GM12878 (cell line): ENCODE results near the gene CBFA2T3. TPM values are rescaled to one million over a fixed set of nuclear protein-coding genes. Genes with fewer than 3 reads are reported as not detected.

ENCODE experiments used
- ATAC-seq: fragments of 200-7000 bp; cut with Tn5 transposase; 3 replicates; pipeline ENCODE4 v1.9.1; 2020; ENCODE audit warnings: mild to moderate bottlenecking, moderate library complexity
- BruUV-seq: library from RNA; stranded (reverse); fragments of 400-500 nt; replicated peaks from 2 replicates; lab custom pipeline; 2021; lab: Mats Ljungman, UMichigan
- CTCF ChIA-PET: fragments of 300-600 bp; sonication (Branson Sonifier 250); formaldehyde crosslinking; extraction: SDS; loops from one replicate; lab custom pipeline; 2021; ENCODE audit warnings: inconsistent platforms; lab: Yijun Ruan, JAX
- POLR2A ChIA-PET: fragments of 350-600 bp; formaldehyde crosslinking; extraction: SDS; loops from one replicate; lab custom pipeline; 2021; ENCODE audit warnings: inconsistent platforms; lab: Charles Lee
- RAD21 ChIA-PET: fragments of 300-600 bp; sonication (Branson Sonifier 250); formaldehyde crosslinking; loops from one replicate; lab custom pipeline; 2023; ENCODE audit warnings: antibody characterized with exemption; ENCODE audit not compliant: unreplicated experiment; lab: Charles Lee
- SMC1A ChIA-PET: fragments of 300-600 bp; sonication (Branson Sonifier 250); formaldehyde crosslinking; loops from one replicate; lab custom pipeline; 2023; ENCODE audit not compliant: unreplicated experiment, uncharacterized antibody; lab: Charles Lee
- DNase-seq: peaks from one replicate; pipeline ENCODE4 v3.0.0-alpha.2; 2011; ENCODE audit warnings: low read depth, low spot score
- FAIRE-seq: peaks from 3 replicates; lab custom pipeline; 2011; peaks lifted over from hg19 to GRCh38; lab: Jason Lieb, UNC
- H2AFZ ChIP-seq: 2 replicates; pipeline ENCODE4 v1.6.0; 2011; ENCODE audit warnings: low read depth, low read length, control low read depth; ENCODE audit not compliant: control insufficient read depth
- H3K27ac ChIP-seq: 2 replicates; pipeline ENCODE4 v1.5.1; 2011; ENCODE audit warnings: control low read depth; ENCODE audit not compliant: control insufficient read depth, insufficient read depth
- H3K27me3 ChIP-seq, 2 experiments: replicated peaks in 1 of 2; 2 replicates each; pipeline versions ENCODE4 v1.6.0 to v1.6.1; 2011; ENCODE audit warnings: low read length in 1 of 2; ENCODE audit not compliant: control insufficient read depth in 2 of 2, insufficient read depth in 2 of 2
- H3K36me3 ChIP-seq, 2 experiments: 2 replicates each; pipeline ENCODE4 v1.5.1; 2011; ENCODE audit warnings: low read length in 1 of 2; ENCODE audit not compliant: control insufficient read depth in 2 of 2, insufficient read depth in 2 of 2
- H3K4me1 ChIP-seq: 2 replicates; pipeline ENCODE4 v1.6.1; 2011; ENCODE audit warnings: mild to moderate bottlenecking, low read length, moderate library complexity, mixed read lengths; ENCODE audit not compliant: control insufficient read depth, insufficient read depth
- H3K4me2 ChIP-seq: 2 replicates; pipeline ENCODE4 v1.6.0; 2011; ENCODE audit warnings: control low read depth; ENCODE audit not compliant: control insufficient read depth, insufficient read depth
- H3K4me3 ChIP-seq: fragments of 200-600 bp; sonication (generic); 2 replicates; pipeline ENCODE4 v1.5.1; 2016
- H3K79me2 ChIP-seq: 2 replicates; pipeline ENCODE4 v1.6.0; 2011; ENCODE audit warnings: low read length; ENCODE audit not compliant: control insufficient read depth, insufficient read depth
- H3K9ac ChIP-seq: 2 replicates; pipeline ENCODE4 v1.8.0; 2011; ENCODE audit warnings: low read length, control low read depth, mixed read lengths; ENCODE audit not compliant: control insufficient read depth, insufficient read depth
- H3K9me3 ChIP-seq: replicated peaks from 3 replicates; pipeline ENCODE4 v1.5.1; 2011; ENCODE audit warnings: mild to moderate bottlenecking, low read length; ENCODE audit not compliant: control insufficient read depth, insufficient read depth
- H4K20me1 ChIP-seq: 2 replicates; pipeline ENCODE4 v1.6.0; 2011; ENCODE audit not compliant: control insufficient read depth, insufficient read depth
- ASH2L ChIP-seq: fragments of 300-600, 200-600 bp; sonication (generic); IDR thresholded peaks from 2 replicates; pipeline ENCODE4 v1.6.1; 2017; ENCODE audit warnings: low read depth, mild to moderate bottlenecking, borderline replicate concordance
- ATF2 ChIP-seq: IDR thresholded peaks from 2 replicates; pipeline ENCODE4 v1.6.1; 2012; ENCODE audit warnings: low read length, inconsistent platforms
- CHD2 ChIP-seq: IDR thresholded peaks from 2 replicates; pipeline ENCODE4 v1.6.1; 2011; ENCODE audit warnings: low read depth, low read length, improper control_type of control experiment, borderline replicate concordance
- CREM ChIP-seq: IDR thresholded peaks from 2 replicates; pipeline ENCODE4 v1.6.1; 2014; ENCODE audit warnings: antibody characterized with exemption, low read depth
- E4F1 ChIP-seq: fragments of 450-650 bp; IDR thresholded peaks from 2 replicates; pipeline ENCODE4 v1.6.1; 2018; ENCODE audit warnings: borderline replicate concordance, mild to moderate bottlenecking; ENCODE audit not compliant: partially characterized antibody
- HSF1 ChIP-seq: fragments of 150-350 bp; IDR thresholded peaks from 2 replicates; pipeline ENCODE4 v1.6.1; 2014; ENCODE audit warnings: mild to moderate bottlenecking, low read depth, low read length
- IKZF1 ChIP-seq: fragments of 450-650 bp; conservative IDR thresholded peaks from 2 replicates; pipeline ENCODE4 v1.6.1; 2017; ENCODE audit warnings: antibody characterized with exemption, mild to moderate bottlenecking
- JUND ChIP-seq: IDR thresholded peaks from 2 replicates; pipeline ENCODE4 v1.6.1; 2012; ENCODE audit warnings: low read depth, mild to moderate bottlenecking, low read length, improper control_type of control experiment, moderate library complexity
- PAX5 ChIP-seq: IDR thresholded peaks from 2 replicates; pipeline ENCODE4 v1.6.1; 2011; ENCODE audit warnings: low read depth, low read length, borderline replicate concordance
- POLR2A ChIP-seq: IDR thresholded peaks from 2 replicates; pipeline ENCODE4 v1.6.1; 2011; ENCODE audit warnings: low read depth, mild to moderate bottlenecking, low read length
- SIN3A ChIP-seq: IDR thresholded peaks from 2 replicates; pipeline ENCODE4 v1.6.1; 2012; ENCODE audit warnings: low read depth, low read length, improper control_type of control experiment
- SREBF2 ChIP-seq: IDR thresholded peaks from 2 replicates; pipeline ENCODE4 v1.6.1; 2012; ENCODE audit warnings: mild to moderate bottlenecking, low read length
- USF1 ChIP-seq: IDR thresholded peaks from 2 replicates; pipeline ENCODE4 v1.6.1; 2011; ENCODE audit warnings: borderline replicate concordance, low read depth, mild to moderate bottlenecking, moderate library complexity, mixed read lengths, low read length; ENCODE audit not compliant: insufficient read depth; ENCODE audit errors: extremely low read length
- YY1 ChIP-seq: IDR thresholded peaks from 2 replicates; pipeline ENCODE4 v1.6.1; 2011; ENCODE audit warnings: low read depth, mild to moderate bottlenecking, low read length
- ZBTB11 ChIP-seq: fragments of 450-650 bp; formaldehyde crosslinking; IDR thresholded peaks from 2 replicates; pipeline ENCODE4 v1.5.0; 2022; ENCODE audit warnings: mild to moderate bottlenecking, missing genetic modification characterization
- WGBS: methylation state at CpG from one replicate; pipeline ENCODE4 v1.1.6; 2016; ENCODE audit warnings: low lambda C conversion rate; ENCODE audit not compliant: insufficient replicate concordance, insufficient coverage; ENCODE audit errors: missing lambda C conversion rate; 5-methylcytosine and 5-hydroxymethylcytosine counted together
- in situ Hi-C: fragments of 300-500 bp; cut with MboI; formaldehyde crosslinking; loops from 9 replicates; pipeline ENCODE4 v1.14.3; 2018; ENCODE audit warnings: mixed read lengths
- intact Hi-C: fragments of 100-400 bp; cut with micrococcal nuclease; formaldehyde crosslinking; loops from one replicate; pipeline ENCODE4 v1.14.2; 2022; ENCODE audit not compliant: unreplicated experiment
- polyA plus RNA-seq, 11 experiments: library from polyadenylated mRNA; depleted of rRNA in 4 of 11; unstranded in 6 of 11; stranded (reverse) in 5 of 11; fragments of >200 nt; fragmentation: Nextera tagmentation in 4 of 11; fragmentation: Illumina TruSeq in 1 of 11; extraction: Ambion mirVana in 4 of 11; extraction: Trizol in 1 of 11; gene quantifications; 1 replicate in 1 of 11; 2 replicates in 10 of 11; pipeline versions ENCODE4 v1.2.1 to v1.2.3, GENCODE V29; 2011 to 2016; ENCODE audit warnings: inconsistent platforms in 2 of 11, missing spikeins in 2 of 11, low read depth in 1 of 11
- total RNA-seq, 4 experiments: library from RNA; depleted of rRNA in 3 of 4; stranded (reverse); fragments of >200 nt in 3 of 4; fragmentation: Illumina TruSeq in 1 of 4; extraction: Trizol in 1 of 4; gene quantifications; 2 replicates each; pipeline versions ENCODE4 v1.2.1 to v1.2.3, GENCODE V29; 2013 to 2021

The CBFA2T3 gene
- total and polyA plus RNA-seq, 10 of the 15 experiments (the other 5 are each of a cell fraction or from before 2014, with no cell fraction given): 0.69 to 42.6 (median 4.5) TPM

- Histone ChIP-seq H3K4me1 (peaks cover 15% of the 10 kb centered on the region), H2AFZ (no peak overlapping the region), H3K4me2 (no peak overlapping the region), H4K20me1 (no peaks in the 10 kb centered on the region), H3K27me3 (no peaks in the 10 kb centered on the region), H3K36me3 (no peaks in the 10 kb centered on the region), H3K4me3 (no peak overlapping the region), H3K79me2 (no peaks in the 10 kb centered on the region), H3K27ac (no peak overlapping the region), H3K9me3 (no peaks in the 10 kb centered on the region), H3K9ac (no peak overlapping the region)
- no peak for DNase-seq
- no peak for FAIRE-seq
- intact Hi-C loops (no loop called here), in situ Hi-C loops (no loop called here)
- 69% methylated on average over 24 of the region's 26 CpGs for WGBS
- SMC1A ChIA-PET: no interaction called here
- RAD21 ChIA-PET: no interaction called here
- BruUV-seq: no TSS peak
- POLR2A ChIA-PET: no interaction called here
- CTCF ChIA-PET: interaction anchor here (1.0 kb wide), 1 partner anchor 68 kb away, joined by 3 read pairs; no protein-coding TSS in a partner anchor
- no peak for ATAC-seq
- TF ChIP-seq IKZF1 (no peak), ZBTB11 (CRISPR knock-in tag) (no peak), CREM (no peak), HSF1 (no peak), SIN3A (no peak), USF1 (no peak), YY1 (no peak), JUND (no peak), CHD2 (no peak), ATF2 (no peak), E4F1 (no peak), PAX5 (no peak), POLR2A (no peak), ASH2L (no peak), SREBF2 (no peak)
Observed at GRCh38 chr16:88989852-88990547, 13.0 kb upstream of the CBFA2T3 start.
